ENCODE results near the gene GRWD1.

GRCh38 chr19:48490981-48491792 is 45.4 kb downstream of the GRWD1 start:
- TF ChIP-seq CTCF (IDR thresholded peaks at IDR 0.05; ENCODE audit: poor library complexity) (no peak), EZH2 (IDR thresholded peaks at IDR 0.05; ENCODE audit: borderline replicate concordance) (no peak)
